GM12865 (cell line): ENCODE measurements around the gene IL20.

Source experiments
- DNase-seq: peaks from one replicate; pipeline ENCODE4 v3.0.0; 2010; ENCODE audit warnings: low read depth
- H3K4me3 ChIP-seq: 2 replicates; pipeline ENCODE4 v1.5.1; 2011; ENCODE audit warnings: mild to moderate bottlenecking, low read depth, low read length, control low read depth
- CTCF ChIP-seq: IDR thresholded peaks from 2 replicates; pipeline ENCODE4 v1.5.1; 2011; ENCODE audit warnings: low read length, control low read depth, low read depth, inconsistent platforms; ENCODE audit not compliant: insufficient read depth; ENCODE audit errors: missing control alignments

Gene IL20

DNA sequence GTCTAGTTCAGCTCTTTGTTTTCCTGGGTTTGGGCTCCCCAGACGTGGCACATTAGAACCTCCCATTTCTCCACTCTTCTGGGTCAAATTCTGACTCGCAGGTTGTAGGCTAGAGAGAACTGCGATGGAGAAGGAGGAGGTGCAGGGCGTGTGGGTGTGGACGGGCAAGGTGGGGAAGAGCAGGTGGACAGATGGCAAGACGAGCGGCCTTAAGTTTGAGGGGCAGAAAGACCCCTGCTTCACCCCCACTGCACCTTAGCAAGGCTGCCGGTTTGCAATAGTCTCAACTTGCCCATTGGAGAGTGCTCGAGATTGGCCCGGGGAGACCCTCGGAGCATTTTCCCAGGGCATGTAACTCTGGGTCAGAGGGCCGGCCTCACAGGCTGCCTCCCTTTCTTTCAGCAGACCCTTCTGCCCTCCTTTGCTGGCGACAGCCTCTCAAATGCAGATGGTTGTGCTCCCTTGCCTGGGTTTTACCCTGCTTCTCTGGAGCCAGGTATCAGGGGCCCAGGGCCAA lies 33.5 kb downstream of the IL20 start:
- TF ChIP-seq CTCF, result no peak
- H3K4me3 ChIP-seq, result no peak overlapping the region
- DNase-seq, result no peak

DNA sequence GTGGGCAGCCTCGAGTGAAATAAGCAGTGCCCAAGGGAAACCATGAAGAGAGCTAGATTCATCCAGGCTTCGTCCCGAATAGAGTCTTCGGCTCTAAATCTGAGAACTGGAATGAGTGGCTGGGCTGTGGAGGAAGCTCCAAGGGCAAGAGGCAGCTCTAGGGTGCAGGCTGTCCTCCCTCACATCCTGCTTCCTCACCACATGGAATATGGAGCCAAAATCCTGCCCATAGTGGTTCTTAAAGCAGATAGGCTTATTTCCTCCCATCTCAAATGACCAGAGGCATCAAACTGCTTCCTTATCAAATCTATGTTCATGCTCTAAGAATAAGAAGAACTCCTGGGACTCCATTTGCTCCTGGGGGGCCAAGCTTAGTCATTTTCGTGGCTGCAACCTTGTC lies 34.3 kb downstream of the IL20 start:
- no peak for TF ChIP-seq CTCF
- no peak for DNase-seq
- H3K4me3 ChIP-seq, result no peak overlapping the region

DNA sequence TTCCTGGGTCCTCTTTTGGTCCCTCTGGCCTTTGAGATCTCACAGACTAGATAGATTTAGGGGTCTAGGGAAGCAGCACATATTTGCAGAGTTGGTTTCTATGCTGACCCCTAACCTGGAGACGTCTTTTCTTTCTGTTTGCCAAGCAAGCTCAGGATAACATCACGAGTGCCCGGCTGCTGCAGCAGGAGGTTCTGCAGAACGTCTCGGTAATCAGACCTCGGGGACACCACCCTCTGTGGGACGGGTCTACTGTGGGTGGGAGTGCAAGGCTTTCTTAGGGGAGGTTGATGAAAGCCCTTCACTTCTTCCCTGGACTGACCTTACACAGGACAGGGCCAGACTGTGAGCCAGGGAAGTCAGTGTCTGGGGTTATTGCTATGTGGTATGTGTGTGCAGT lies 34.7 kb downstream of the IL20 start:
- DNase-seq, result no peak
- no peak for TF ChIP-seq CTCF
- no peak overlapping the region for H3K4me3 ChIP-seq

- H3K4me3 ChIP-seq, result no peak overlapping the region
- TF ChIP-seq CTCF, result no peak
- no peak for DNase-seq
These were observed 36.5 kb downstream of the IL20 start for GRCh38 chr1:206901944-206902343.

DNA sequence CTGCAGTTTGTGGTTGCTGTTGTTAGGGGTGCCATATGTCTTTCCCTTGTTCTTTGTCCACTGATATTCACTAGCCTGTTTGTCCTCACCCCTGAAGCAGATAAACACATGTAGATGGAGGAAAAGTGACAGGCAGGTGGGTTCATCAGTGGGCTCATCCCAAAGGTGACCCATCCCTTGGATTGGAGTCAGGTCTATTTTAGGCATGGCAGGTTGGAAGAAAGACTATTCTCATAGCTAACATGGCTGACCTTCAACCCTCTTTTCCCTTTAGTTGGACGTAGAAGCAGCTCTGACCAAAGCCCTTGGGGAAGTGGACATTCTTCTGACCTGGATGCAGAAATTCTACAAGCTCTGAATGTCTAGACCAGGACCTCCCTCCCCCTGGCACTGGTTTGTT lies 37.3 kb downstream of the IL20 start:
- no peak overlapping the region for H3K4me3 ChIP-seq
- no peak for TF ChIP-seq CTCF
- no peak for DNase-seq

DNA sequence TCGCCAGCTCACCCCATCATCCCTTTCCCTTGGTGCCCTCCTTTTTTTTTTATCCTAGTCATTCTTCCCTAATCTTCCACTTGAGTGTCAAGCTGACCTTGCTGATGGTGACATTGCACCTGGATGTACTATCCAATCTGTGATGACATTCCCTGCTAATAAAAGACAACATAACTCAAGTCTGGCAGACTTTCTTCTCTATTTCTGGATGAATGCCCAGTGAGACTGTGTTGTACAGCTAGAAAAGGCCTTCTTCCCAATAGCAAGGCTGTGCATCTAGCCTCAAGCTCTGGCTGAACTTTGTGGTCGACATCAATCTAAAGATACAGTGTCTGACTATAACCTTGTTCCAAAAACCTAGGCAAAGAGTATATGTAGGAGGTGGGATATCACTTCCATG lies 38.3 kb downstream of the IL20 start:
- DNase-seq, result no peak
- no peak overlapping the region for H3K4me3 ChIP-seq
- no peak for TF ChIP-seq CTCF

DNA sequence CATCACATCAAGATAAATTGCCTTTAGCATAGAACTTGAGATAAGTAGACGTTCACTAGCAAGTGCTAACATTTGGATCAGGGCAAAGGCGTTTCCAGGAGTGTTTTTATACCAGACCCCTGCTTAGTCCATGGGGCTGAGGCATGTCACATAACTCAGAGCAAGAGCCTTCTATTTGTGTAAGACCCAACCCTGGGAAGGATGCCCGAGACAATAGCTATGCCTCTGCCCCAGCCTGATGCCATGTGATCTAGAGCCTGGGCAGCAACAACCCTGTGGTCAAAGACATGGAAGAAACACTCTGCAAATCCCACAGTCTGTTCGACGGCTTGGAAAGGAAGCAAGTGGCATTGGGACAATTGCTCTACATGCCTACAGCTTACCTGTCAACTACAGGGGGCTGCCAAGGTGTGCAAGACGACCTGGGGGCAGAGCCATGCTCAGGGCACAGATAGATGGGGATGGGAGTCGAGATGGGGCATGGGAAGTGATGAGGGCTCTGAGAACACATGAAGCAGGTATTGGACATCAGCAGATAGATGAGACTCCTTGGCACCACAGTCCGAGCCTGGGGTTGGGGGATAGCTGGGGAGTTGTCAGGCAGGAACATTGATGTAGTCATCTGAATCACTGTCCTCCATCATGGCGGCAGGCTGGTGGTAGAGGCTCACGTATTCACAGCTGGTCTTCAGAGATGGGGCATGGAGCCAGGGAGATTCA lies 39.2 kb downstream of the IL20 start:
- no peak overlapping the region for H3K4me3 ChIP-seq
- no peak for TF ChIP-seq CTCF
- no peak for DNase-seq
